Osteoblast (primary cell): ENCODE results near the gene VPS18. TPM values are rescaled to one million over a fixed set of nuclear protein-coding genes. Genes with fewer than 3 reads are reported as not detected.

Source experiments
- small RNA-seq: library from RNA; depleted of rRNA; stranded (forward); fragments of <200 nt; gene quantifications from one replicate; pipeline ENCODE3, GENCODE V24; 2012
- total RNA-seq: library from RNA; depleted of rRNA; stranded (reverse); fragments of >200 nt; gene quantifications from 2 replicates; pipeline ENCODE4 v1.2.3, GENCODE V29; 2012

The VPS18 gene
- total RNA-seq, 1 donor, result 60.8 TPM

Small RNA genes lying within 50 kb of the gene (small RNA-seq; reads per million reads assigned to genes)
- gene AC025166.1 (not detected), gene ISCA1P4 (not detected)

Other genes with a start within 250 kb of the VPS18 start
- 1.8 TPM in 2 replicates for gene RAD51, start 199.3 kb upstream of the VPS18 start, total RNA-seq
- 18.6 and 19.9 TPM in 2 replicates for gene RMDN3, start 139.2 kb upstream of the VPS18 start, total RNA-seq
- 4.4 and 4.7 TPM in 2 replicates for gene GCHFR, start 130.4 kb upstream of the VPS18 start, total RNA-seq
- gene C15orf62, start 124.5 kb upstream of the VPS18 start, total RNA-seq, result under 0.01 and 0.29 TPM in 2 replicates
- 17.4 and 18.0 TPM in 2 replicates for gene ZFYVE19, start 87.4 kb upstream of the VPS18 start, total RNA-seq
- 14.8 and 15.6 TPM in 2 replicates for gene DNAJC17, start 87.0 kb upstream of the VPS18 start, total RNA-seq
- not detected in 2 replicates for gene PPP1R14D, start 65.7 kb upstream of the VPS18 start, total RNA-seq
- gene SPINT1, start 50.4 kb upstream of the VPS18 start, total RNA-seq, result 0.72 and 0.88 TPM in 2 replicates
- 0.36 TPM in 1 of 2 replicates, not detected in the other for gene RHOV, start 20.2 kb upstream of the VPS18 start, total RNA-seq
- gene DLL4, start 34.9 kb downstream of the VPS18 start, total RNA-seq, result not detected in 2 replicates
- 30.0 and 30.1 TPM in 2 replicates for gene CHAC1, start 59.0 kb downstream of the VPS18 start, total RNA-seq
- 23.5 and 28.0 TPM in 2 replicates for gene INO80, start 221.8 kb downstream of the VPS18 start, total RNA-seq